Mucosa of rectum (tissue), 2 donors: ENCODE results near the gene CAMK1D.

ENCODE experiments used
- H3K27ac ChIP-seq, 2 donors: one replicate each; pipeline ENCODE4 v1.7.0; 2013; ENCODE audit warnings: inconsistent platforms in 2 of 2, low read depth in 2 of 2, low read length in 2 of 2
- H3K27me3 ChIP-seq, 2 donors: one replicate each; pipeline ENCODE4 v1.7.0; 2013; ENCODE audit warnings: low read length in 2 of 2; ENCODE audit not compliant: control insufficient read depth in 2 of 2, insufficient read depth in 2 of 2
- H3K36me3 ChIP-seq, 2 donors: one replicate each; pipeline ENCODE4 v1.7.0; 2013; ENCODE audit warnings: low read length in 2 of 2; ENCODE audit not compliant: control insufficient read depth in 2 of 2, insufficient read depth in 2 of 2
- H3K4me1 ChIP-seq, 2 donors: one replicate each; pipeline ENCODE4 v1.7.0; 2013; ENCODE audit warnings: low read length in 2 of 2, mild to moderate bottlenecking in 1 of 2; ENCODE audit not compliant: control insufficient read depth in 2 of 2, insufficient read depth in 2 of 2
- H3K4me3 ChIP-seq, 2 donors: one replicate each; pipeline ENCODE4 v1.7.0; 2013; ENCODE audit warnings: low read length in 2 of 2
- H3K9ac ChIP-seq, 2 donors: one replicate each; pipeline ENCODE4 v1.7.0; 2013; ENCODE audit warnings: low read length in 2 of 2, low read depth in 1 of 2, mild to moderate bottlenecking in 1 of 2
- H3K9me3 ChIP-seq, 2 donors: one replicate each; pipeline ENCODE4 v1.7.0; 2013; ENCODE audit warnings: low read length in 2 of 2; ENCODE audit not compliant: control insufficient read depth in 2 of 2
- donor health status: healthy.
- donor health status: Normal muscosa, but diverticular disease.

CAMK1D gene

GRCh38 chr10:12628964-12629766 lies 279.8 kb downstream of the CAMK1D start:
- Histone ChIP-seq H3K9ac (peak overlapping the region; percentile 1 to 55), H3K9me3 (no peaks in the 10 kb centered on the region), H3K4me3 (peak overlapping the region in 1 of 2 donors; percentile 10), H3K27me3 (no peaks in the 10 kb centered on the region), H3K27ac (peak overlapping the region; percentile 74 to 85), H3K36me3 (no peaks in the 10 kb centered on the region), H3K4me1 (peaks cover 19 to 36% of the 10 kb centered on the region in 2 donors)

GRCh38 chr10:12629767-12630165 lies 280.4 kb downstream of the CAMK1D start:
- Histone ChIP-seq H3K4me3 (no peak overlapping the region), H3K4me1 (peaks cover 19 to 36% of the 10 kb centered on the region in 2 donors), H3K9me3 (no peaks in the 10 kb centered on the region), H3K27me3 (no peaks in the 10 kb centered on the region), H3K36me3 (no peaks in the 10 kb centered on the region), H3K9ac (peak overlapping the region in 1 of 2 donors; percentile 55), H3K27ac (peak overlapping the region; percentile 74 to 85)

GRCh38 chr10:12631216-12631615 lies 281.9 kb downstream of the CAMK1D start:
- Histone ChIP-seq H3K27ac (peak overlapping the region; percentile 57 to 72), H3K36me3 (no peaks in the 10 kb centered on the region), H3K9me3 (no peaks in the 10 kb centered on the region), H3K27me3 (no peaks in the 10 kb centered on the region), H3K4me3 (no peak overlapping the region), H3K4me1 (peaks cover 23 to 41% of the 10 kb centered on the region in 2 donors), H3K9ac (peak overlapping the region in 1 of 2 donors; percentile 1)

- Histone ChIP-seq H3K4me1 (peaks cover 25 to 49% of the 10 kb centered on the region in 2 donors), H3K36me3 (no peaks in the 10 kb centered on the region), H3K27ac (peak overlapping the region; percentile 57 to 72), H3K27me3 (no peaks in the 10 kb centered on the region), H3K9ac (peak overlapping the region in 1 of 2 donors; percentile 1), H3K9me3 (no peaks in the 10 kb centered on the region), H3K4me3 (no peak overlapping the region)
These were observed 282.6 kb downstream of the CAMK1D start for GRCh38 chr10:12631787-12632562.

GRCh38 chr10:12633776-12634620 lies 284.7 kb downstream of the CAMK1D start:
- Histone ChIP-seq H3K27me3 (no peaks in the 10 kb centered on the region), H3K36me3 (no peaks in the 10 kb centered on the region), H3K9ac (no peak overlapping the region), H3K27ac (peak overlapping the region in 1 of 2 donors; percentile 34), H3K4me3 (no peak overlapping the region), H3K4me1 (peaks cover 35 to 49% of the 10 kb centered on the region in 2 donors), H3K9me3 (no peaks in the 10 kb centered on the region)

- Histone ChIP-seq H3K9ac (no peak overlapping the region), H3K36me3 (no peaks in the 10 kb centered on the region), H3K9me3 (no peaks in the 10 kb centered on the region), H3K4me3 (no peak overlapping the region), H3K27ac (peak overlapping the region in 1 of 2 donors; percentile 34), H3K4me1 (peaks cover 32 to 44% of the 10 kb centered on the region in 2 donors), H3K27me3 (no peaks in the 10 kb centered on the region)
These were observed 285.2 kb downstream of the CAMK1D start for GRCh38 chr10:12634621-12634931.

GRCh38 chr10:12635127-12635541 lies 285.8 kb downstream of the CAMK1D start:
- Histone ChIP-seq H3K27ac (peak overlapping the region in 1 of 2 donors; percentile 34), H3K4me1 (peaks cover 29 to 39% of the 10 kb centered on the region in 2 donors), H3K36me3 (no peaks in the 10 kb centered on the region)

GRCh38 chr10:12636571-12636970 lies 287.2 kb downstream of the CAMK1D start:
- Histone ChIP-seq H3K27me3 (no peaks in the 10 kb centered on the region), H3K27ac (peak overlapping the region; percentile 39 to 56), H3K9ac (peak overlapping the region in 1 of 2 donors; percentile 32)

More at GRCh38 chr10:12635127-12635541, 285.8 kb downstream of the CAMK1D start:
- Histone ChIP-seq H3K9me3 (no peaks in the 10 kb centered on the region), H3K27me3 (no peaks in the 10 kb centered on the region), H3K9ac (no peak overlapping the region), H3K4me3 (no peak overlapping the region)

GRCh38 chr10:12637649-12638048 lies 288.3 kb downstream of the CAMK1D start:
- Histone ChIP-seq H3K4me3 (no peak overlapping the region), H3K27ac (peak overlapping the region; percentile 57 to 76), H3K36me3 (no peaks in the 10 kb centered on the region), H3K4me1 (peaks cover 20 to 24% of the 10 kb centered on the region in 2 donors), H3K9me3 (no peaks in the 10 kb centered on the region), H3K9ac (peak overlapping the region in 1 of 2 donors; percentile 29), H3K27me3 (no peaks in the 10 kb centered on the region)

More at GRCh38 chr10:12636571-12636970, 287.2 kb downstream of the CAMK1D start:
- no peaks in the 10 kb centered on the region for H3K36me3 ChIP-seq
- H3K4me1 ChIP-seq, result peaks cover 25 to 33% of the 10 kb centered on the region in 2 donors
- H3K9me3 ChIP-seq, result no peaks in the 10 kb centered on the region
- no peak overlapping the region for H3K4me3 ChIP-seq
